Measurements from ENCODE around the gene SERPINB7.

DNA sequence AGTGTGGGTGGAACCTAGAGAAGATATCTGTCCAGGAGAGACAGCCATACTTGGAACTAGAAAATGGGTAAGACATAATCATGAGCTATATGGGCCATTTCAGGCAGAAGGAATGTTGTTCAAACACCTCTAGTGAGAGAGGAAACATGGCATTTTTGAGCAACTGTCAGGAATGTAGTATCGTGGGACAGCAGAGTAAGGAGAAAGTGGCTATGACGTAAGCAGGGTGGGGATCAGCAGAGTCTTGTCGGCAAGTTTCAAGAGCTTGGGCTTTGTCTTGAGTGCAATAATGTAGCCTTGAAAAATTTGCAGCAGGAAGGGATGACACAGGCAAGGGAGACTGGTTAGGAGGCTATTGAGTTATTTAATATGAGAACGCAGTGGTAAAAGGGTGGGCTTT is 20.4 kb downstream of the SERPINB7 start:
- TF ChIP-seq POLR2A (IDR thresholded peaks at IDR 0.05): no peak
- TF ChIP-seq CTCF (IDR thresholded peaks at IDR 0.05): no peak

All from upper lobe of left lung (tissue), 4 donors.